T-cell (primary cell): ENCODE measurements around the gene CD300LF. TPM values are rescaled to one million over a fixed set of nuclear protein-coding genes. Genes with fewer than 3 reads are reported as not detected.
A peak's percentile ranks its signal among the peaks of the same experiment; 100 is the strongest.

Source experiments
- ATAC-seq, 4 experiments: fragments of 200-7000 bp in 3 of 4; fragments of 150-1000 bp in 1 of 4; cut with Tn5 transposase; replicated peaks in 1 of 4; 1 replicate in 3 of 4; 2 replicates in 1 of 4; pipeline ENCODE4 v1.10.0; 2021; ENCODE audit warnings: moderate library complexity in 3 of 4, mild to moderate bottlenecking in 2 of 4, moderate number of reproducible peaks in 1 of 4
- CTCF ChIA-PET, 2 donors: fragments of 300-600 bp; sonication (Branson Sonifier 250); formaldehyde crosslinking; loops; one replicate each; lab custom pipeline; 2022; ENCODE audit warnings: antibody characterized with exemption in 2 of 2; lab: Charles Lee
- POLR2A ChIA-PET, 2 donors: fragments of 300-600 bp; sonication (Branson Sonifier 250); formaldehyde crosslinking; loops; one replicate each; lab custom pipeline; 2022; ENCODE audit warnings: antibody characterized with exemption in 2 of 2; lab: Charles Lee
- DNase-seq, 35 experiments: peaks; one replicate each; pipeline versions ENCODE4 v3.0.0 to v3.0.0-alpha.2; 2013 to 2023
- H3K27ac ChIP-seq: one replicate; pipeline ENCODE4 v1.5.1; 2013; ENCODE audit warnings: low read length
- H3K27me3 ChIP-seq, 2 experiments: replicated peaks in 1 of 2; 1 replicate in 1 of 2; 2 replicates in 1 of 2; pipeline versions ENCODE4 v1.6.1 to v1.7.0; 2013; ENCODE audit warnings: low read length in 1 of 2, mixed read lengths in 1 of 2; ENCODE audit not compliant: control insufficient read depth in 2 of 2, insufficient read depth in 2 of 2; ENCODE audit errors: extremely low read depth in 1 of 2
- H3K36me3 ChIP-seq, 2 donors: 1 replicate in 1 of 2; 2 replicates in 1 of 2; pipeline versions ENCODE4 v1.6.1 to v1.7.0; 2013; ENCODE audit warnings: low read length in 1 of 2; ENCODE audit not compliant: control insufficient read depth in 2 of 2, insufficient read depth in 1 of 2; ENCODE audit errors: extremely low read depth in 1 of 2
- H3K4me1 ChIP-seq, 2 experiments: 1 replicate in 1 of 2; 2 replicates in 1 of 2; pipeline versions ENCODE4 v1.6.1 to v1.7.0; 2013; ENCODE audit warnings: low read length in 2 of 2, mixed read lengths in 1 of 2; ENCODE audit not compliant: insufficient read depth in 2 of 2, control insufficient read depth in 1 of 2; ENCODE audit errors: extremely low read depth in 1 of 2
- H3K4me3 ChIP-seq, 2 donors: 1 replicate in 1 of 2; 2 replicates in 1 of 2; pipeline versions ENCODE4 v1.5.1 to v1.7.0; 2013; ENCODE audit warnings: mild to moderate bottlenecking in 2 of 2, low read length in 1 of 2, moderate library complexity in 1 of 2; ENCODE audit not compliant: control insufficient read depth in 1 of 2; ENCODE audit errors: extremely low read depth in 1 of 2
- H3K9me3 ChIP-seq: 2 replicates; pipeline ENCODE4 v1.7.0; 2013
- H3K27ac Mint-ChIP-seq, 2 donors: one replicate each; pipeline ENCODE4 v1.8.0; 2020 to 2021; ENCODE audit warnings: mild to moderate bottlenecking in 2 of 2, mixed read lengths in 2 of 2
- H3K27me3 Mint-ChIP-seq, 2 donors: one replicate each; pipeline ENCODE4 v1.8.0; 2021 to 2022; ENCODE audit warnings: mixed read lengths in 2 of 2
- H3K36me3 Mint-ChIP-seq: one replicate; pipeline ENCODE4 v1.8.0; 2021; ENCODE audit warnings: mixed read lengths
- H3K4me1 Mint-ChIP-seq, 3 donors: one replicate each; pipeline ENCODE4 v1.8.0; 2020 to 2022; ENCODE audit warnings: mixed read lengths in 3 of 3, mild to moderate bottlenecking in 1 of 3
- H3K4me3 Mint-ChIP-seq, 3 donors: one replicate each; pipeline ENCODE4 v1.8.0; 2020 to 2022; ENCODE audit warnings: mild to moderate bottlenecking in 3 of 3, mixed read lengths in 3 of 3, moderate library complexity in 3 of 3
- H3K9me3 Mint-ChIP-seq, 3 donors: one replicate each; pipeline ENCODE4 v1.8.0; 2020 to 2022; ENCODE audit warnings: mixed read lengths in 3 of 3
- WGBS: methylation state at CpG from one replicate; pipeline ENCODE4 v1.1.5; 2013; ENCODE audit warnings: missing lambda C conversion rate; ENCODE audit not compliant: insufficient coverage; 5-methylcytosine and 5-hydroxymethylcytosine counted together
- total RNA-seq, 35 experiments: library from RNA in 6 of 35; stranded (reverse) in 6 of 35; fragments of 120-200 nt in 1 of 35; gene quantifications; one replicate each; pipeline versions ENCODE4 v1.2.1 to v1.2.4 and lab custom pipeline; 2013 to 2026

Gene CD300LF
- total RNA-seq, 5 donors from 2014 or later (not counting 1 experiment from before 2014, with no cell fraction given) = 0.25 TPM; not detected in 4

GRCh38 chr17:74723891-74724290 is 11.2 kb upstream of the CD300LF start:
- H3K36me3 ChIP-seq = no peaks in the 10 kb centered on the region
- no peaks in the 10 kb centered on the region for H3K27me3 Mint-ChIP-seq
- H3K27ac ChIP-seq = no peak overlapping the region
- ATAC-seq = no peak
- no peak overlapping the region for H3K4me3 ChIP-seq
- no peaks in the 10 kb centered on the region for H3K4me1 ChIP-seq
- CTCF ChIA-PET = interaction anchor here in 1 of 2 donors (0.5 kb wide), 1 partner anchor 190 kb away, joined by 4 read pairs; no protein-coding TSS in a partner anchor
- H3K36me3 Mint-ChIP-seq = no peaks in the 10 kb centered on the region
- 83% methylated on average over 5 of the region's 5 CpGs for WGBS
- no peak overlapping the region for H3K4me3 Mint-ChIP-seq
- H3K9me3 Mint-ChIP-seq = no peaks in the 10 kb centered on the region
- no peak for DNase-seq
- H3K27me3 ChIP-seq = no peaks in the 10 kb centered on the region
- no peak overlapping the region for H3K27ac Mint-ChIP-seq
- no peaks in the 10 kb centered on the region for H3K4me1 Mint-ChIP-seq
- H3K9me3 ChIP-seq = no peaks in the 10 kb centered on the region
- POLR2A ChIA-PET = interaction anchor here in 1 of 2 donors (1.3 kb wide), 1 partner anchor 13 kb away, joined by 4 read pairs; no protein-coding TSS in a partner anchor

DNA sequence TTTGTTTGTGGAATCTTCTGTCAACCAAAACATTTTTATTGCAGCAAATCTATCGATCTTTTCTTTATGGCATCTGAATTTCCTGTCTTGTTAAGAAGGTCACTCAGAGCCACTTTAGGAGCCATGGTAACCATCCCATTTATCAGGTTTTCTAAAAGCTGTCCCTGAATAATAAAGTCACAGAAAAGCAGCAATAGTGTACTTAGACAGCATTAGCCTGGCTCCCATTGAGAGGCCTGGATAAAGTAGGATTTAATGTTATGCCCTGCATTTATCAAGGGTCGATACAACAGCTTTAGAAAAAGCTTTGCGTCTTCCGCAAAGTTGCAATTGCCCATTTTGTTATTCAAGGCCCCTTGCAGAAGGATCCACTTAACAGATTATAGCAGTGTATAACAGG is 10.1 kb upstream of the CD300LF start:
- ATAC-seq (no peak), DNase-seq (no peak)
- Histone ChIP-seq H3K27me3 (peaks cover 0 to 2% of the 10 kb centered on the region in 2 experiments), H3K27ac (no peak overlapping the region), H3K4me3 (no peak overlapping the region), H3K9me3 (no peaks in the 10 kb centered on the region), H3K4me1 (no peaks in the 10 kb centered on the region), H3K36me3 (no peaks in the 10 kb centered on the region)
- no peaks in the 10 kb centered on the region for H3K36me3 Mint-ChIP-seq
- H3K27ac Mint-ChIP-seq = no peak overlapping the region
- POLR2A ChIA-PET = no interaction called here
- WGBS = no CpG with 5 or more reads among the region's 4 CpGs
- H3K4me3 Mint-ChIP-seq = no peak overlapping the region
- CTCF ChIA-PET = no interaction called here
- H3K4me1 Mint-ChIP-seq = no peaks in the 10 kb centered on the region
- H3K9me3 Mint-ChIP-seq = no peaks in the 10 kb centered on the region
- H3K27me3 Mint-ChIP-seq = no peaks in the 10 kb centered on the region

- Mint-ChIP-seq H3K27ac (no peak overlapping the region), H3K4me3 (no peak overlapping the region), H3K36me3 (no peaks in the 10 kb centered on the region), H3K9me3 (no peaks in the 10 kb centered on the region), H3K4me1 (no peaks in the 10 kb centered on the region), H3K27me3 (no peaks in the 10 kb centered on the region)
- 85% methylated on average over 2 of the region's 4 CpGs for WGBS
- ChIA-PET POLR2A (no interaction called here), CTCF (no interaction called here)
- no peaks in the 10 kb centered on the region for H3K4me1 ChIP-seq
- no peak for DNase-seq
- H3K27ac ChIP-seq = no peak overlapping the region
- H3K4me3 ChIP-seq = no peak overlapping the region
- ATAC-seq = no peak
- no peaks in the 10 kb centered on the region for H3K36me3 ChIP-seq
- H3K9me3 ChIP-seq = no peaks in the 10 kb centered on the region
- peaks cover 0 to 2% of the 10 kb centered on the region in 2 experiments for H3K27me3 ChIP-seq
These were observed 7.8 kb upstream of the CD300LF start for GRCh38 chr17:74720506-74720905.

- peaks cover 7 to 13% of the 10 kb centered on the region in 2 donors for H3K27me3 Mint-ChIP-seq
These were observed 2.4 kb upstream of the CD300LF start for GRCh38 chr17:74715144-74715543.

DNA sequence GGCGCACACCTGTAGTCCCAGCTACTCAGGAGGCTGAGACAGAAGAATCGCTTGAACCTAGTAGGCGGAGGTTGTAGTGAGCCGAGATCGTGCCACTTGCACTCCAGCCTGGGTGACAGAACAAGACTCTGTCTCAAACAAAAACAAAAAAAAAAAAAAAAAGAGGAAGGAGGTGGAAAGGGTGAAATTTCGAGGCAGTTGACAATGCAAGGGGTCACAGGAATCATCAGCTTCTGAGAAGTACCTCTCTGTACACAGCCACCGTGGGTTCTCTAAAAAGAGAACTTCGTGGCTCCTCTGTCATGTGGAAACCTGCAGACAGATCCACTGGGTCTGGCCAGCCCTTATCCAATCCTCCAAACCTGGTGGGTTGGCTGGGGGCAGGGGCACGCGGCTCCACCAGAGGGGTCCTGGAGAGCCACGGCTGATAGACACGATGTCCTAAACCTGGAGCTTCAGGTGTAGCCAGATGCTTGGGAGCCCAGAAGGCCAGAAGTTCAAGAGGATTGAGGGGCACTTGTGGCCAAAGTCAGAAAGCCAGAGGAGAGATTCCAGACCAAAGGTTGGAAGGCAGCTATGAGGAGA is 540 bp upstream of the CD300LF start:
- Histone ChIP-seq H3K36me3 (no peaks in the 10 kb centered on the region), H3K4me1 (peaks cover 0 to 10% of the 10 kb centered on the region in 2 experiments), H3K27ac (no peak overlapping the region), H3K4me3 (no peak overlapping the region), H3K9me3 (no peaks in the 10 kb centered on the region), H3K27me3 (peaks cover 0 to 29% of the 10 kb centered on the region in 2 experiments)
- H3K27ac Mint-ChIP-seq = no peak overlapping the region
- POLR2A ChIA-PET = no interaction called here
- ATAC-seq = no peak
- 67% methylated on average over 6 of the region's 12 CpGs for WGBS
- H3K9me3 Mint-ChIP-seq = no peaks in the 10 kb centered on the region
- peaks cover 7 to 13% of the 10 kb centered on the region in 2 donors for H3K27me3 Mint-ChIP-seq
- no peaks in the 10 kb centered on the region for H3K36me3 Mint-ChIP-seq
- no peak overlapping the region for H3K4me3 Mint-ChIP-seq
- DNase-seq = no peak
- CTCF ChIA-PET = interaction anchor here in 1 of 2 donors (0.6 kb wide), 1 partner anchor 226 kb away, joined by 6 read pairs; no protein-coding TSS in a partner anchor
- peaks cover 8 to 13% (median 8%) of the 10 kb centered on the region in 3 donors for H3K4me1 Mint-ChIP-seq

More at GRCh38 chr17:74715144-74715543, 2.4 kb upstream of the CD300LF start:
- Mint-ChIP-seq H3K36me3 (no peaks in the 10 kb centered on the region), H3K4me3 (no peak overlapping the region), H3K9me3 (no peaks in the 10 kb centered on the region), H3K4me1 (peaks cover 8 to 13% (median 8%) of the 10 kb centered on the region in 3 donors), H3K27ac (no peak overlapping the region)
- Histone ChIP-seq H3K4me1 (peaks cover 0 to 10% of the 10 kb centered on the region in 2 experiments), H3K27ac (no peak overlapping the region), H3K4me3 (no peak overlapping the region), H3K36me3 (no peaks in the 10 kb centered on the region), H3K27me3 (peaks cover 0 to 29% of the 10 kb centered on the region in 2 experiments), H3K9me3 (no peaks in the 10 kb centered on the region)
- ChIA-PET CTCF (interaction anchor here in 1 of 2 donors (0.6 kb wide), 1 partner anchor 14 kb away, joined by 3 read pairs; no protein-coding TSS in a partner anchor), POLR2A (no interaction called here)
- DNase-seq (no peak), ATAC-seq (no peak)
- 56% methylated on average over 3 of the region's 4 CpGs for WGBS

DNA sequence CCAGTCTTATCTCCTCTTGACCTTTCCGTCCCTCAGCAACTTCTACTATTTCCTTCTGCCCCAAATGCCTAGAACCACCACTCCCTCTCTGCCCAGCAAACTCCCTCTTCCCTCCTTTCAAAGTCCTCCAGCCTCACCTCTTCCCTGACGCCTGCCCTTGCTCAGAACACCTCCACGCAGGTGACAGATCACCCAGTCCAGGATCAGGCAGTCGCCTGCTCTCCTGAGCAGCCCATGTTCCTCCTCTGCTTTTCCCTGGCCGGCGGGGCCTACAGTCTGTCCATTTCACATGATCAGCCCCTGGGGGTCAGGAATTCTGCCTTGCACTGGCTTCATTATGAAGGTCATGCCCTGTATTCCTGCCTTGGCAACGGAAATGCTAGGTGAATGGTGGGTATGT is 422 bp downstream of the CD300LF start:
- Mint-ChIP-seq H3K4me3 (peak overlapping the region in 1 of 3 donors; percentile 28), H3K27me3 (peaks cover 7 to 13% of the 10 kb centered on the region in 2 donors), H3K9me3 (no peaks in the 10 kb centered on the region), H3K4me1 (peaks cover 8 to 13% (median 8%) of the 10 kb centered on the region in 3 donors), H3K36me3 (no peaks in the 10 kb centered on the region), H3K27ac (peak overlapping the region in 1 of 2 donors; percentile 32)
- Histone ChIP-seq H3K27ac (no peak overlapping the region), H3K4me1 (peaks cover 0 to 10% of the 10 kb centered on the region in 2 experiments), H3K9me3 (no peaks in the 10 kb centered on the region), H3K36me3 (no peaks in the 10 kb centered on the region), H3K27me3 (peaks cover 0 to 27% of the 10 kb centered on the region in 2 experiments), H3K4me3 (no peak overlapping the region)
- DNase-seq = no peak
- ChIA-PET CTCF (no interaction called here), POLR2A (no interaction called here)
- 75% methylated on average over 5 of the region's 7 CpGs for WGBS
- ATAC-seq = no peak
